ENCODE measurements around the gene VCL. TPM values are rescaled to one million over a fixed set of nuclear protein-coding genes. Genes with fewer than 3 reads are reported as not detected.
A peak's percentile ranks its signal among the peaks of the same experiment; 100 is the strongest.
"Not testable (repeated sequence)": the region's sequence is repeated elsewhere in the genome, so short reads cannot be mapped to it uniquely, and the experiment has no call there.

Gene VCL
- total and polyA plus RNA-seq, 12 donors: 117 to 369 (median 237) TPM

GRCh38 chr10:73998623-73998928, 660 bp downstream of the VCL start:
- no peaks in the 10 kb centered on the region for H3K9me3 ChIP-seq
- peaks cover 6 to 50% (median 40%) of the 10 kb centered on the region in 9 donors for H3K4me1 ChIP-seq
- no peak for TF ChIP-seq CTCF (IDR thresholded peaks at IDR 0.05)
- peaks cover 0 to 7% (median 0%) of the 10 kb centered on the region in 9 donors for H3K36me3 ChIP-seq
- WGBS, 2 donors: 0 to 4% methylated on average over 21 of the region's 21 CpGs
- intact Hi-C loops (cut with DNase I): loop anchor here in 6 of 10 donors (2.0 to 5.0 kb wide), 5 partner anchors 44 to 111 kb away; no protein-coding TSS in a partner anchor
- DNase-seq: peak; percentile 23 to 27
- H3K4me3 ChIP-seq: peak overlapping the region; percentile 82 to 99 (median 90)
- H3K27me3 ChIP-seq: no peaks in the 10 kb centered on the region
- peak overlapping the region; percentile 68 to 97 (median 93) for H3K27ac ChIP-seq
- peak in 2 of 8 donors; percentile 2 to 7 for ATAC-seq

DNA sequence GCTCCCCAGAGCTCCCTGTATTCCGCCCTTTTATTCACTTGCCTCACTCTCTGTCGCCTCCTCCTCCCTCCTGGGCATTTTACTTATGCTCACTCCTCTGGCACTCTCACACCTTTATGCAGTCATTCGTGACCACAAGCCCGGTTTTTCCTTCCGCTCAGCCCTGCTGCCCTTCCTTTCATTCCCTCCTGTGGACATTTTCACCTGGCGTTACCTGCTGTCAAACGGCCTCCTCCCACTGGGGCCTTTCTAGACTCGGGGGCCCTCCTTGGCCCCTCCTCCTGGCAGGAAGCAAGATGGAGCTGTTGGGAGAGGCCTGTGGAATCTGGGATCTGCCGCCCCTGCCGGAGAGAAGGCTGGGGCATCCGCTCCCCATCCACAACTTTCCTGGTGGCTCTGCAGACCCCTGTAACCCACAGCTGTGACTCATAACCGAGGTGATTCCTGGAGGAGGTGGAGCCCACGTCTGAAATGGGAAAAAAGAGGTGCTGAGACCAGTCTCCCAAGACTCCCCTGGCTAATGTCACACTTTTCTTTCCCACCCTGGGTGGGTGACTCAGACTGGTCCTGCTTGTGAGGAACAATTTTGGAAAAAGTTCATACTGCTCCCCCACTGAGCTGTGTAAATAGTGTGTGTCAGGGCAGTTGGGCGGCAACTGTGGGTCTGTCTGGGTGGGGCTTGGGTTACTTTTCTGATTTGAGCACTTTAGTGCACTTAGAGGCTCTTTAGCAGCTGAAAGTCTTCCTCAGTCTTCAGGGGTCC, 1.2 kb downstream of the VCL start:
- 2 to 3% methylated on average over 14 of the region's 14 CpGs for WGBS, 2 donors
- Histone ChIP-seq H3K27me3 (no peaks in the 10 kb centered on the region), H3K4me3 (peak overlapping the region; percentile 82 to 99 (median 90)), H3K36me3 (peaks cover 0 to 10% (median 0%) of the 10 kb centered on the region in 9 donors), H3K9me3 (no peaks in the 10 kb centered on the region), H3K4me1 (peaks cover 6 to 53% (median 41%) of the 10 kb centered on the region in 9 donors), H3K27ac (peak overlapping the region; percentile 68 to 97 (median 93))
- ATAC-seq: peak; percentile 23 to 68 (median 47)
- DNase-seq: peak; percentile 49 to 71
- peak; percentile 24 to 71 (median 46) for TF ChIP-seq CTCF (IDR thresholded peaks at IDR 0.05)
- intact Hi-C loops (cut with DNase I): loop anchor here in 6 of 10 donors (2.0 to 5.0 kb wide), 5 partner anchors 43 to 112 kb away; no protein-coding TSS in a partner anchor

DNA sequence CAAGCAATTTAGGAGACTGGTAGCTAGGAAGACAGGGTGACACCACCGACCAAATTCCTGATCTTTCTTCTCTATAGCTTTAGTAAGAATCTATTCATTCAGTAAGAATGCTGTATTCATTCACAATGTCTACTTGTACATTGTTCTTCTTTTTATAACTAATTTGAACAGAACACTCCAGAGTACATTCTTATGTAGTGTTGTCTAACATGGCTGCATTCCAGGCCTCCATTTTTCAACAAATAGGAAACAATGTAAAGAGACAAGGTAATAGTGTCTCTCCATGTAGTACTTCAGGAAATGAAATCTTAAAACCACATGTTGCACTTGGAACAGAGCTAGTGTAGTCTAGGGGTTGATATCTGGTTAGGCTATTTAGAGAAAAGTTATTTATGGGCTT, 1.8 kb downstream of the VCL start:
- TF ChIP-seq CTCF (IDR thresholded peaks at IDR 0.05): no peak
- intact Hi-C loops (cut with DNase I): loop anchor here in 8 of 10 donors (2.0 to 10.0 kb wide), 8 partner anchors 43 to 112 kb away; no protein-coding TSS in a partner anchor
- DNase-seq: no peak
- ATAC-seq: no peak
- Histone ChIP-seq H3K9me3 (no peaks in the 10 kb centered on the region), H3K27ac (peak overlapping the region; percentile 68 to 97 (median 93)), H3K4me3 (peak overlapping the region; percentile 82 to 99 (median 90)), H3K4me1 (peaks cover 6 to 56% (median 46%) of the 10 kb centered on the region in 9 donors), H3K27me3 (no peaks in the 10 kb centered on the region), H3K36me3 (peaks cover 0 to 15% (median 0%) of the 10 kb centered on the region in 9 donors)
- WGBS, 2 donors: 8 to 11% methylated on average over 1 of the region's 1 CpG

GRCh38 chr10:74000244-74000643, 2.3 kb downstream of the VCL start:
- intact Hi-C loops (cut with DNase I): loop anchor here in 6 of 10 donors (5.0 to 10.0 kb wide), 4 partner anchors 42 to 75 kb away; no protein-coding TSS in a partner anchor
- Histone ChIP-seq H3K4me1 (peaks cover 6 to 56% (median 47%) of the 10 kb centered on the region in 9 donors), H3K27ac (peak overlapping the region in 8 of 10 donors; percentile 22 to 97 (median 94)), H3K36me3 (peaks cover 0 to 15% (median 0%) of the 10 kb centered on the region in 9 donors), H3K4me3 (peak overlapping the region; percentile 82 to 99 (median 90))
- not testable (repeated sequence) for DNase-seq, ATAC-seq, H3K9me3 ChIP-seq, H3K27me3 ChIP-seq
- 62 to 67% methylated on average over 11 of the region's 11 CpGs for WGBS, 2 donors
